ENCODE results near the gene PTPRS.
"Not testable (repeated sequence)": the region's sequence is repeated elsewhere in the genome, so short reads cannot be mapped to it uniquely, and the experiment has no call there.

PTPRS gene

DNA sequence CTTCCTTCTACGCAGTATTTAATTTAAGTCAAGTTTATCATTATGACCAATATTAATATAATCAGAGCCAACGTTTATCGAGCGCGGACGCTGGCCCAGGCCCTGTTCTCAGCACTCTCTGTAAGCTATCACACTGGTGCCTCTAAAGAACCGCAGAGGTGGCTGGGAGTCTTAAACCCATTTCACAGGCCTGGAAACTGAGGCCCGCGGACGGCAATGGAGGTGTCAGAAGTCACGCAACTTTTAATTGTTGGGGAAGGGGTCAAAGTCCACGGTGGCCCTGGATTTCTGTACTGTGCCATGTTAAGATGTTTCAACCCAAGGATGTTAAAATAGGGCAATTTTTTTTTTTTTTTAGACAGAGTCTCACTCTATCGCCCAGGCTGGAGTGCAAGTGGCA is 8.8 kb downstream of the PTPRS start:
- DNase-seq, result no peak

DNA sequence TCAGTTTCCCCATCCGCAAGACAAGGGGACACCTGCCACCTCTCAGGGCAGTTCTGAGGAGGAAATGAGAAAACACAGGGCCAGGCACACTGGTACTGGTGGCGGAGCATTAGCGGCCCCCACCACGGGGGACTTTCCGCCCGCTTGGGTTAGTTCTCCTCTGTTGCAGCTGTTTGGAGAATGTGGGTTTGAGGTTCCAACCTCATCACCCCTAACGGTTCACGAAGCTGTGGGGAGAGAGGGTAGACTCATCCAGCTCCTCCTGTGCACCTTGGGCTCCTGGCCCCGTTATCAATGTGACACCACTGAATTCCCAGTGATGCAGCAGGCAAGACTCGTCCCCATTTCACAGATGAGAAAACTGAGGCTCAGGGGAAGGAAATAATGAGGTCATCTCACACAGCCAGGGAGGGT is 10.3 kb downstream of the PTPRS start:
- DNase-seq, result no peak

DNA sequence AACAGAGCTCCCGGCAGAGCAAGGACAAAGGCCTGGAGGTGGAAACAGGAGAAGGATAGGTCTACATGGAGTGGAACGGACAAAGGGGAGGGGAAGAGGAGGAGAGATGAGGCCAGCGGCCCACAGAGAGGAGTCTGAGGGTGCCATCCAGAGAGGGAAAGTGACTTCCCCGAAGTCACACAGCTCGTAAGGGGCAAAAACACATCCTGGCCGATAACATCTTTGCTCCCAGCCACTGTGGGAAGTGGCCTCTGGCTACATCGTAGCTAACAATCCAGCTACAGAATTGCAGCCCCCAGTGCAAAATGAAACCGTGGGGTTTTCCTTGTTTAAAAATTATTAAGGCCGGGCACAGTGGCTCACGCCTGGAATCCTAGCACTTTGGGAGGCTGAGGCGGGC is 11.5 kb downstream of the PTPRS start:
- DNase-seq, result no peak

DNA sequence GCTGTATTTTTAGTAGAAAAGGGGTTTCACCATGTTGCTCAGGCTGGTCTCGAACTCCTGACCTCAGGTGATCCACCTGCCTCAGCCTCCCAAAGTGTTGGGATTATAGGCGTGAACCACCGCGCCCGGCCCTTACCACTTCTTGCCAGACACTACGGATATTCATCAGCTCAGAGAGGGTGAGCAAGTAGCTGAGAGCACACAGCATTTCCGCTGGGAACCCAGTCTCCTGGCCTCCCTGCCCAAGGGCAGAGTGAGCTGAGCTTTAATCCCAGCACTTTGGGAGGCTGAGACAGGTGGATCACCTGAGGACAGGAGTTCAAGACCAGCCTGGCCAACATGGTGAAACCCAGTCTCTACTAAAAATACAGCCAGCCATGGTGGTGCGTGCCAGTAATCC is 12.2 kb downstream of the PTPRS start:
- not testable (repeated sequence) for DNase-seq

DNA sequence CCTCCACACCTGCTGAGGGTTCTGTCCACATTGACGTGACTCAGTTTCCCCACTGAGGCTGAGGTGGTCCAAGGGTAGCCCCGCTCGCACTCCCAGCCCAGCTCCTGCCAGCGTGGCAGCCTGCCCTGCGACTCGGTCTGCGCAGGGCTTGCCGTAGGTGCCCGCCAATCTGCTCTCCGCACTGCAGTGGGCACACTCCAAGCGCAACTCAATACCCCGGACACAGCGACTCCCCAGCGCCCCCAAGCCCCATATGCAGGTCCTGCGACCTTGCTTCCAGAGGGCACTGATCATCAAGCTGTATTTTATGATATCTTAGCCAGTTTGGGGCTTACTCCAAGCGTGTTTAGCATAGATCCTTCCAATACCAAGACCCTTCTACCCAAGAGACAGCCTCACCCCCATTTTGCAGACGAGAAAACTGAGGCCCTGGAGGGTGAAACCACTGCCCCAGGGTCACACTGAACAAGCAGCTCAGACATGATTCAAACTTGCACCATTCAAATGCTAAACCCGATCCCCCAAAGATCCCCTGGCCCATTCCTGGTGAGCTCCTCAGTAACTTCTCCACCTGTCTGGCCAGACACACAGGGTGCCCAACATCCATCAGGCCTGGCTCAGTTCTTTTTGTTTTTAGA is 13.5 kb downstream of the PTPRS start:
- DNase-seq, result no peak

DNA sequence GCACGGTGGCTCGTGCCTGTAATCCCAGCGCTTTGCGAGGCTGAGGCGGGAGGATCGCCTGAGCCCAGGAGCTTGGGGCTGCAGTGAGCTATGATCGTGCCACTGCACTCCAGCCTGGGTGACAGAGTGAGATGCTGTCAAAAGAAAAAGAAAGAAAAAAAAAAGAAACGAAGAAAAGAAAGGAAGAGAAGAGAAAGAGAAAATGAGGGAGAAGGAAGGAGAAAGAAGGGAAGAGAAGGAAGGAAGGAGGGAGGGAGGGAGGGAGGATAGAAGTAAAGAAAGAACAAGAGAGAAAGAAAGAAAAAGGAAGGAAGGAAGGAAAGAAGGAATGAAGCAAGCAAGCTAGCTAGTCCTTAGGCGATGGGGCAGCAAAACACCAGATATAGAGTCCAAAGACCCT is 14.1 kb downstream of the PTPRS start:
- no peak for DNase-seq

DNA sequence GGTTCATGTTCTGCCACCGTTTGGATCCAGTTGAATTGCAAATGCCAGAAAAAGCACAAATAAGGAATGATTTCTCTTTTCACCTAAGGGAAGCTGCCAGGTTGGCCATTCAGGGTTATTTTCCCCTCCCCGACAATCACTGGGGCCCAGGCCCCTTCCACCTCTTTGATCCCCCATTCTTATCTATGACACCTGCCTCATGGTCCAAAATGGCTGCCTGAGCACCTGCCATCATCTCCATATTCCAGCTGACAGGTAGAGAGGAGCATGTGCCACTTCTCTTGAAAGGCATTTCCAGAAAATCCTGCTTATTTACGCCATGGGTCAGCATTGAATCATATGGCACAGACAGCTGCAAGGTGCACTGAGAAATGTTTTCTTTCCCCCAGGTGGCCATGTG is 15.7 kb downstream of the PTPRS start:
- DNase-seq, result no peak

DNA sequence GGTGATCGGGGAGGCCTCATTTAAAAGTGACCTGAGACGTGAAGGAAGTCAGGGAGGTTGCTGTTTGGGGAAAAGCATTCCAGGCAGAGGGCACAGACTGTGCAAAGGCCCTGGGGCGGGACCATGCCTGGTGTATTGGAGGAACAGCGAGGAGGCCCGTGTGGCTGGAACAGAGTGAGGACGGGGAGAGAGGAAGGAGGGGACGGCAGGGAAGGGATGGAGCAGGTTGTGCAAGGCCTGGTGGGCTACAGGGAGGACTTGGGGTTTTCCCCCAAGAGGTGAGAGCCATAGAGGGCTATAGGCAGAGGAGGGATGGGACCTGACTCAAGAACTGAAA is 17.2 kb downstream of the PTPRS start:
- no peak for DNase-seq

DNA sequence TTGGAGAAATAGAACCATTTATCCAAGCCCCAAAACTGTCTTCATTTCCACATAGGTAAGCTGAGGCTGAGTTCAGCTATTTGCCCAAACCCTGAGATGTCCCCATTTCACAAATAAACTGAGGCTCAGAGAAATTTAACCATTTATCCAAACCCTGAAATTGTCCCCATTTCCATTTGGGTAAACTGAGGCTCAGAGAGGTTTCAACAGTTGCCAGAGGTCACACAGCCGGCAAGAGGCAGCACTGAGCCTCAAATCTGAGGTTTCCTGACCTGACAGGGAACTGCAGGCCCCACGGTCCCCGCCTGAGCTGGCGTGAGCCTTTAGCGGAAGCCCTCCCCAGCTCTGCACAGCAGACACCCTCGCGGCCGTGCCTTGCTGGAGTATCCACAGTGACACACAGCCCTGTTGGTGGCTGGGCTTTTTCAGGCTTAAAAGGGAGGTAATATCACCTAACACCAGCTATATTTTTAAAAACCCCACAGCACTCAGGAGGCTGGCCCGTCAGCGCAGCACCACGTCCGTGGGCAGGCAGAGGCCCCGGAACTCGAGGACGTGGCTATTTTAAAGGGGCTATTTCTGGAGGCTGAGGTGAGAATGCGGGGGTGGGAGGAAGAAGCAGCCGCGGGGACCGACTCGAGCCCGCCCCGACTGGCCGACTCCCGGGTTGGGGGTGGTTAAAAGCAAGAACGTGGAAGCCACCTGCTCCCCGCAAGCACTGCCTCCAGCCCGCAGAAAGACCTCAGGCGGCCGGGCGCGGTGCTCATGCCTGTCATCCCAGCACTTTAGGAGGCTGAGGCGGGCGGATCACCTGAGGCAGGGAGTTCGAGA is 18.5 kb downstream of the PTPRS start:
- DNase-seq, result peak; percentile 6

DNA sequence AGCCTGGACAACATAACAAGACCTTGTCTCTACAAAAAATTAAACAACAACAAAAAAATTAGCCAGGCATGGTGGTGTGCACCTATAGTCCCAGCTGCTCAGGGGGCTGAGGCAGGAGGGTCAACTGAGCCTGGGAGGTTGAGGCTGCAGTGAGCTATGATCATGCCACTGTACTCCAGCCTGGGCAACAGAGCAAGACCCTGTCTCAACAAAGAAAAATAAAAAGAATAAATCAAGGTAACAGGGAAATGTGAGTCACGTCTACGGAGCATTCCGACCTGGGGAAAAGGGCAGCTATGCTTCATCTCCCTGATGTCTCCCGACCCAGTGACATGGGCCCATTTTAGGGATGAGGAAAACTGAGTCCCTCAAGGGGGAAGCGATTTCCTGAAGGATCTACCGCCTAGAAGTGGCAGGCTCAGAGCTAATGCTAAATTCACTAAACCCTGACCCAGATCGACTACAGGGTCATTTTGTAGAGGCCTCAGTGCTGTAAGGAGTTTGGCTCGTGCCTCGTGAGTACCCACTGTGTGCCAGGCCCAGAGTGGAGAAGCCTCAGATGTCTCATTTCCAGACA is 19.5 kb downstream of the PTPRS start:
- DNase-seq, result no peak

DNA sequence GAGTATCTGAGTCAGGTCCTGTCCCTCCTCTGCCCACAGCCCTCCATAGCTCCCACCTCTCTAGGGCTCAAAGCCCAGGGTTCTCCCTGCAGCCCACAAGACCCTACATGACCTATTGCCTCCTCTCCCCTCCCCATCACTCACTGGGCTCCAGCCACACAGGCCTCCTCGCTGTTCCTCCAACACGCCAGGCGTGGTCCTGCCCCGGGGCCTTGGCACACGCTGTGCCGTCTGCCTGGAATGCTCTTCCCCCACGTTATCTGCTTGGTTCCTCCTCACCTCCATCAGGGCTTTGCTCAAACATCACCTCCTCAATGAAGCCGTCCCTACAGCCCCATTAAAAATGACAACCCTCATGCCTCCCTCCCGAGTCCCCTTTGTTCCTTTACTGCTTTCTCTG is 21.1 kb downstream of the PTPRS start:
- no peak for DNase-seq

DNA sequence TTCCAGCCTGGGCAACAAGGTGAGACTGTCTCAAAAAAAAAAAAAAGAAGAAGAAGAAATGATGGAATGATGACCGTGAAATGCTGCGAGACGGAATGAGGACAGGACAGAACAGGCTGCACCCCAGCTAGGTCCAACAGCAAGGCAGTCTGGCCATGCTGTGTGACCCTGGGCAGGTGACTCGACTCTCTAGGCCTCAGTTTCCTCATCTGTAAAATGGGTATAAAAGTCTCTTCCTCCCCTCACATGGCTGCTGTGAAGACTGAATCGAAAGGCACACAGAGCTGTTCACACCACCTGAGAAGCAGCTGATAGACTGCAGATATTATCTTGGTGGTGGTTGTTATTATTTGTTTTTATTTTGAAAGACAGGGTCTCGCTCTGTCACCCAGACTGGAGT is 22.3 kb downstream of the PTPRS start:
- DNase-seq, result no peak

DNA sequence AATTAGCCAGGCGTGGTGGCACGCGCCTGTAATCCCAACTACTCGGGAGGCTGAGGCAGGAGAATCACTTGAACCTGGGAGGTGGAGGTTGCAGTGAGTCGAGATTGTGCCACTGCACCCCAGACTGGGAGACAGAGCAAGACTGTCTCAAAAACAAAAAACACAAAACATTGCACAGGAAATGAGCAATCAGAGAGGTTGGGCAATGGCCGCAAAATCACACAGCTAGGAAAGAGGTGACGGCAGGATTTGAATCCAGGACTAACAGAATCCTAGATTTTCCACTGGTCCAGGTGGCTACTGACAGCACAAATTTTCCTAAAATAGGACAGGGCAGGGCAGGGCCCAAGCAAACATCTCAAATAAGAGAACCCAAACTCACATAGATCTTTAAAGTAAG is 23.3 kb downstream of the PTPRS start:
- DNase-seq, result no peak

DNA sequence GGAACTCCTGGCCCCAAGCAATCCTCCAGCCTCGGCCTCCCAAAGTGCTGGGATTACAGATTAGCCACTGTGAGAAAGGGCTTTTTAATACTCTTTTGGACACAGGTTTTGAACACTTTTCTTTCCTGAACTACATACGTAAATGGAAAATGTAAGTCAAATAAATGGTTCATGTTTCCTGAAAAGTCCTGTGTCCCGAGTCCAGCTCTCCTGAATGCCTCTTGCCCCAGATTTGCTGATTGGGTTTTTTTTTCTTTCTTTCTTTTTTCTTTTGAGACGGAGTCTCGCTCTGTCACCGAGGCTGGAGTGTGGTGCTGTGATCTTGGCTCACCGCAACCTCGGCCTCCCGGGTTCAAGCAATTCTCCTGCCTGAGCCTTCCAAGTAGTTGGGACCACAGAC is 24.5 kb downstream of the PTPRS start:
- DNase-seq, result no peak

DNA sequence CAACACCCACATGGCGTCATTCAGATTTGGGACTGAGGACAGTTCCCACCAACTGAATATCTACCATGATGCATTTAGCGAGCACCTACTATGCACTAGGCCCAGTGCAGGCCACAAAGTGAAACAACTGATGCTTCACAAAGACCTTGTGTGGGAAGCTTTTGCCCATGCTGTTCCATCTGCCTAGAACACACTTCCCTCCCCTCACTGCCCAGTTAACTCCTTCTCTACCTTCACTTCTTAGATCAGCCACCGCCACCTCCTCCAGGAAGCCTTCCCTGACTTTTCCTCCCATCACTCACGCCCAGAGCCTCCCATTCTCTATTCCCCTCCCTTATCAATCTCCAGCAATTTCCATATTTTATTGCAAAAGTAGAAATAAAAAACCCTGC is 25.7 kb downstream of the PTPRS start:
- no peak for DNase-seq

DNA sequence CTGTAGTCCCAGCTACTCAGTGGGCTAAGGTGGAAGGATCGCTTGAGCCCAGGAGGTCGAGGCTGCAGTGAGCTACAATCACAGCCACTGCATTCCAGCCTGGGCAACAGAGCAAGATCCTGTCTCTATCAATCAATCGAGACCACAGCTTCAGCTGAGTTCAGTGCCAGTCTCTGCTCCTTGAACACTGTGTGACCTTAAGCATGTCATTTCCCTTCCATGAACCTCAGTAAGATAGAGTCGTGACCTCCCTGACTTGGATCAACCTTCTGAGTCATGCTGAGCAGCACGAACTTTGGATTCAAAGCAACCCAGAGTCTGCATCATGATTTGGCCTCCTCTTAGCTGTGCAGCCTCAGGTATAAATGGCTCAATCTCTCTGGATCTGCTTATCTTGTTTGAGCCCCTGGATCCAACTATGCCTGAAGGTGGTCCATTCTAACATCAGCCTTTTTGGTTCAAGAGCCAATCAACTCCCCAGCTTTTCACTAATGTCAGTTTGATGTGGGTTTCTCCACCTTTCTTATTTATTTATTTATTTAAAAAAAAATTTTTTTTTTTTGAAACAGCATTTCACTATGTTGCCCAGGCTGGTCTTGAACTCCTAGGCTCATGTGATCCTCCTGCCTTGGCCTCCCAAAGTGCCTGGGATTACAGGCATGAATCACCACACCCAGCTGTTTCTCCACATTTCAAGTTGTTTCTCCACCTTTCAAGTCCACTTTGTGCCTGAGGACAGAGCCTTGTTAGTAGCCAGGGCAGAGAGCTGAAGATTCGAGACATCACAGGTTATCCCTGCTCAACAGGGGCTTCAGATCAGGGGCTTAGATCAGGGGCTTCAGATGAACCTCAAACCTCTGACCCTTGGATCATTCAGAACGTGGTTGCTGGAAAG is 26.4 kb downstream of the PTPRS start:
- no peak for DNase-seq

DNA sequence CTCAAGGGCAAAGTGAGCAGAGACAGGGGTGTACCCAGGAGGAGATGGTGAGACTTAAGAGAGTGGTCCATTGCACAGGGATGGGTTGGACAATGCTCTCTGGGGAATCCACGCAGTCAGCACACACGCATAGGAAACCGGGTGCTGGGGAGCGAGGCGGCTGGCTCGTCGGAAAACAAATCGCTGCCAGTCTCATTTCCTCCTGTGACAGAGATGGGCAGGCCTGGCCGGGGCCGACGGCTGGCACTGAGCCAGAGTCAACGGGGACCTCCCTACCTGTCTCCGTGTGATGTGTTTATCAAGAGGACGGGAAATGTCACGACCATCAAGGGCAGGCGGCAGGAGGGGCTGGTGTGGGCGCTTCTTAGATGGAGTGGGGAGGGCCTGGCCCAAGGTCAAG is 27.3 kb downstream of the PTPRS start:
- no peak for DNase-seq

DNA sequence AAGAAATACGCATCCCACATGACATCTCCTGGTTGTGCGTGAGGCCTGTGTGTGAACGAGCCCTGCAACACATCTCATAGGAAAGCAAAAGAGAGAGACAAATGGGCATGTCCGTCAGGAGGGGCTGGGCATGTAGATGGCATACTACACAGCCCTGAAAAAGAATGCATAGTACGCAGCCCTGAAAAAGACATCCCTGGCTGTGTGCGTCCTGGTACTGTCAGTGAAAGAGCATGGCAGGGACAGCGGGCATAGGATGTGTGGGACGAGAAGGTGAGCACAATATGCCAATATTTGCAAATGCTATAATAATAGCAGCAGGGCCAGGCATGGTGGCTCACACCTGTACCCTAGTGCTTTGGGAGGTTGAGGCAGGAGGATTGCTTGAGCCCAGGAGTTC is 28.6 kb downstream of the PTPRS start:
- DNase-seq, result no peak

DNA sequence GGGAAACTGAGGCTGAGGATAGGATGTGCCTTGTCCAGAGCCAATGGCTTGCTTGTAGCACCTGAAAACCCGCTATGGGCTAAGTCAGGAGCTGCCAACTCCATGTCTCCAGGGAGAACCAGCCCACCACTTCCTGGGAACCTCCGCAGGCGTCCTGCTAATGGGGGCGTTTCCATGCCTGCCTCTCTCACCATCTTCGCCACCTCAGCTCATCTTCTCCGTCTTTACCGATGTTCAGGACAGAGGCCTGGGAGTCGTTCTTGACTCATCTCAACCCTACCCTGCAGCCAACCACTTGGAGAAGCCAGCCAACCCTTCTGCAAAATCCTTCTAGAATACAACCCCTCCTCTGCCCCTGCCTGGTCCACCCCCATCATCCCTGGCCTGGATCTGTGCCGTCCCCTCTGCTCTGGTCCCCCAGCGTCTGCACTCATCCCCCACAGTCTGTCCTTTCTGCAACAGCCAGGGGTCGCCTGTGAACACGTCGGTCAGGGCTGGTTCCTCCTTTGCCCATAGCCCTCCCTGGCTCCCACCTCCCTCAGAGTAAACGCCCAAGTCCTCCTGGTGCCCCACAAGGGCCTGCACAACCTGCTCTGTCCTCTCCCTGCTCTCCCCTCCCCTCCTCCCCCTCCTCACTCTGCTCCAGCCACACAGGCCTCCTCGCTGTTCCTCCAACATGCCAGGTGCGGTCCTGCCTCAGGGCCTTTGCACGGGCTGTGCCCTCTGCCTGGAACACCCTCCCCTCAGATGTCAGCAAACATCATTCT is 31.0 kb downstream of the PTPRS start:
- no peak for DNase-seq

DNA sequence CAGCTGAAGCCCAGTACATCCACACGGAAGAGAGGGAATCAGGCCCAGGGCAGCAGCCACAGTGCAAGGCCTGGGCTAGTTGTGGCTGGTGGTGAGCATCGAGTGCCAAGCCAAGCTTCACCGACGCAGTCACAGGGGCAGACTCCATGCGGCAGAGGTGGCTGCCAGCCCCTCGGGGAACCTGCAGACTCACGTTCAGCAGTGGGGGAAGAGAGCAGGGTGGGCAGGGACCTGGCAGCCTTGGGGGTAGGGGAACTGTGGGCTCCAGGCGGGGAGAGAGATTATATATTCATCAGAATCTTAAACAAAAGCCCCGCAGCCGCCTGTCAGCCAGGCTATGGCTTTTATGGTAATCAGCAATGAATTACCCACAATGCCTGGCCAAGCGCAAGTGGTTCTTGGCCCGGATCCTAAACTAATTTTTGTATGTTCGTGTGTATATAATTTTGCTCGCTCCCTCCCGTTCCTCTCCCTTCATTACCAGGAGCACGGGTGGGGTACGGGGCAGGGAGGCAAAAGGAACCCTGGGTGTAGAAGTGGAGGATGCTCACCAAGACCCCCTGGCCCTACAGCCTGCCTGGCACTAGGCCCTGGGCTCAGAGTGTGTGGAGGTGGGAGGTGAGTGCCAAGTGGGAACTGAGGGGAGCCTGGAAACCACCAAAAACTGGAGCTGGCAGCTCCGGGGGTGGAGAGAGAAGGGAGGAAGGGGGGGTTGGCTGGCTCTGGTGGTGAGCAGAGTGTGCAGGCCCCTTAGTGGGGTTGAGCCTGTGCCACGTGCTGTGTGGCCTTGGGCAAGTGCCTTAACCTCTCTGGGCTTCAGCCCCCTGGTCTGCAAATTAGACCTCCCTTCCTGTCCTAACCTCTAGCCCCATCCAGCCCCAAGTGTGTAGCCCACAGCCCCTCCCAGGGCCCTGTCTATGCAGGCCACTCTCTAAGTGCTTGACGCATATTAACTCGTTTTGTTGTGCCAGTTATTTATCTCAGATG is 31.9 kb downstream of the PTPRS start:
- DNase-seq, result no peak

DNA sequence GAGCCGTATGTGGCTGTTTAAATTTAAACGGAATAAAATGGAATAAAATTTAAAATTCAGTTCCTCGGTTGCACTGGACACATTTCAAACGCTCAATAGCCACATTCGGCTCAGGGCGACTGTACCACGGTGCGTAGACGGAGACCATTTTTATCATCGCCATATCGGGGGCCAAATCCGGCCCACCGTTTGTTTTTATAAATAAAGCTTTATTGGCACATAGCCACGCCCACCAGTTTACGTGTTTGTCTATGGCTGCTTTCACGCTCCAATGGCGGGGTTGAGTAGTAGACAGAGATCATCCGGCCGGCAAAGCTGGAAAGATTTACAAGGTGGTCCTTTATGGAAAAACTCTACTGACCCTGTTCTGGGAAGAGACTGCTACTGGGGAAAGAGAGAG is 33.0 kb downstream of the PTPRS start:
- DNase-seq, result no peak

All from activated naive CD4-positive, alpha-beta T cell treated with Interleukin-2 at 50 U/mL for 16 hours (primary cell).